Tongue (tissue), 2 donors: Measurements from ENCODE around the gene STOML2. TPM values are rescaled to one million over a fixed set of nuclear protein-coding genes. Genes with fewer than 3 reads are reported as not detected.
A peak's percentile ranks its signal among the peaks of the same experiment; 100 is the strongest.

Experiments used
- DNase-seq: peaks from one replicate; pipeline ENCODE4 v3.0.0-alpha.2; 2015
- total RNA-seq: library from RNA; depleted of rRNA; stranded (reverse); fragments of >200 nt; gene quantifications from one replicate; pipeline ENCODE4 v1.2.3, GENCODE V29; 2014

Gene STOML2
- total RNA-seq, 1 donor from 2014 or later: 88.3 TPM

GRCh38 chr9:35072461-35073278, 30.3 kb downstream of the STOML2 start, which contains the start of gene VCP:
TSS of gene VCP (minus strand) at chr9:35072625. CDS start at chr9:35072353, 272 bp downstream.
- DNase-seq: peak; percentile 100

GRCh38 chr9:35071814-35072460, 31.0 kb downstream of the STOML2 start:
- DNase-seq: peak; percentile 90

- DNase-seq: peak; percentile 15
Observed at GRCh38 chr9:35070823-35071813, 31.8 kb downstream of the STOML2 start.

GRCh38 chr9:35069020-35069419, 33.9 kb downstream of the STOML2 start:
- DNase-seq: no peak

- no peak for DNase-seq
Observed at GRCh38 chr9:35067056-35067455, 35.9 kb downstream of the STOML2 start.

GRCh38 chr9:35060548-35061207, 42.3 kb downstream of the STOML2 start:
- DNase-seq: no peak

GRCh38 chr9:35059438-35059837, 43.5 kb downstream of the STOML2 start:
- no peak for DNase-seq

GRCh38 chr9:35057271-35057620, 45.7 kb downstream of the STOML2 start:
- DNase-seq: no peak

GRCh38 chr9:35056571-35057270, 46.2 kb downstream of the STOML2 start:
- DNase-seq: no peak

GRCh38 chr9:35054871-35055644, 47.9 kb downstream of the STOML2 start:
- DNase-seq: no peak

- no peak for DNase-seq
Observed at GRCh38 chr9:35054185-35054835, 48.6 kb downstream of the STOML2 start.

- DNase-seq: peak; percentile 64
Observed at GRCh38 chr9:35051069-35051967, 51.6 kb downstream of the STOML2 start.

Other genes starting within 250 kb of the STOML2 start
- 0.31 TPM for gene PHF24, start 144.8 kb downstream of the STOML2 start, total RNA-seq
- gene DNAJB5, start 113.4 kb downstream of the STOML2 start, total RNA-seq: 72.4 TPM
- 201 TPM for gene VCP, start 30.5 kb downstream of the STOML2 start, total RNA-seq
- 18.3 TPM for gene FANCG, start 23.2 kb downstream of the STOML2 start, total RNA-seq
- gene PIGO, start 6.5 kb downstream of the STOML2 start, total RNA-seq: 13.4 TPM
- 14.6 TPM for gene ATOSB, start 12.7 kb upstream of the STOML2 start, total RNA-seq
- 33.0 TPM for gene UNC13B, start 58.9 kb upstream of the STOML2 start, total RNA-seq